ENCODE results near the gene RIMS4.
"Not testable (repeated sequence)": the region's sequence is repeated elsewhere in the genome, so short reads cannot be mapped to it uniquely, and the experiment has no call there.

Gene RIMS4

GRCh38 chr20:44768854-44769480 is 41.4 kb downstream of the RIMS4 start:
- no peak for TF ChIP-seq CTCF (conservative IDR thresholded peaks at IDR 0.05; ENCODE audit: low read depth, low read length)
- DNase-seq (ENCODE audit: low read depth), result no peak
- no peak overlapping the region for H3K4me3 ChIP-seq (ENCODE audit: low read depth, low read length)

GRCh38 chr20:44768256-44768655 is 42.1 kb downstream of the RIMS4 start:
- no peak for DNase-seq (ENCODE audit: low read depth)
- no peak overlapping the region for H3K4me3 ChIP-seq (ENCODE audit: low read depth, low read length)
- no peak for TF ChIP-seq CTCF (conservative IDR thresholded peaks at IDR 0.05; ENCODE audit: low read depth, low read length)

DNA sequence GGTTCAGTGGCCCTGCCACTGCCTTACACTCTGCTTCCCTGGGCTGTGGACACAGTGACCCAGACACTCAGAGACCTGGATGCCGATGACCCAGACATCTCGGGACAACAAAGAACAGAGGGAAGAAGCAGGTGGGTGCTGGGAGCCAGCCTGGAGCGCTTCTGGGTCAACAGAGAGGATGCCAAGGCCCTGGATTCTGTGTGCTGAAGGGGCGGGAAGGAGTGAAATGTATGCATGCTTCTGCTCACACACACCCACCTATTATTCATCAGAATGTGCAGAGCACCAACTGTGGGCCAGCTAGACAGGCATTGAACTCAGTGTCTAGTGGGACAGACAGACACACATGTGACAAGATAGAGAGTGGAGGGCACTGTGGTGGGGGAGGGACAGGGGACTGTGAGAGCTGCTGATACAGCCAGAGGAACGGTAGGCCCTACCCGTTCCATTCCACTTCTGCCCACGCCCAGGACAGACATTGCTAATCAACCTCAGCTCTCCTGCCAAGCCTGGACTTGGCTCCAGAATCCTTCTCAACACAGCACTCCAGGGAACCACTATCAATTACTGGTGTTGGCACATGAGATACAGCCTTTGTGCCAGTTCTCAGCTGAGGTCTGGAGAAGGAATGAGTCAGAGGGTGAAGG is 44.5 kb downstream of the RIMS4 start:
- no peak for DNase-seq (ENCODE audit: low read depth)
- no peak for TF ChIP-seq CTCF (conservative IDR thresholded peaks at IDR 0.05; ENCODE audit: low read depth, low read length)
- H3K4me3 ChIP-seq (ENCODE audit: low read depth, low read length), result no peak overlapping the region

DNA sequence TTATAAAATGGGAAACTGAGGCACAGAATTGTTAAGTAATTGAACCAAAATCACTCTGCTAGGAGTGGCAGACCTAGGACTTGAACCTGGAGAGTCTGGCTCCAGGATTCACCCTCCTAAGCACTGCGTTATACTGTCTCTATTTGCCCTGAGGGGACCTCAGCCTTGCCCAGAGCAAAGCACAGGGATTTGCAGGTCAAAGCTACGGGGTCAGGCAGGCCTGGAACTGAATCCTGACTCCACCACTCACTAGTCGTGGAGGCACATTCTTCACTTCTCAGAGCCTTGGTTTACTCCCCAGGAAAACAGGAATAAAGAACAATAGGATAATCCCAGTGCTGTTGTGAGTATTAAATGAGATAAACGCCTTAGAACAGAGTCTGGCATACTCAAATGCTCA is 45.3 kb downstream of the RIMS4 start:
- no peak for TF ChIP-seq CTCF (conservative IDR thresholded peaks at IDR 0.05; ENCODE audit: low read depth, low read length)
- H3K4me3 ChIP-seq (ENCODE audit: low read depth, low read length), result no peak overlapping the region
- DNase-seq (ENCODE audit: low read depth), result no peak

DNA sequence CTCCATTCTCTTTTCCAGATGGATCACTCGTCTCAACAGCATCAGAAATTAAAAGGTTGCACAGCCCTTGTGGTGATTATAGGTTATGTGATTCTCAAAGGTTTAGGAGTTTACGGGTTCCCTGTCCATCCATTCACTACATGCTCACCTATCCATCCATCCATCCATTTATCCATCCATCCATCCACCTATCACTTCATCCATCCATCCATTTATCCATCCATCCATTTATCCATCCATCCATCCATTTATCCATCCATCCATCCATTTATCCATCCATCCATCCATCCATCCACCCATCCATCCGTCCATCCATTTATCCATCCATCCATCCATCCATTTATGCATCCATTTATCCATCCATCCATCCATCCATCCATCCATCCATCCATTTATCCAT is 46.5 kb downstream of the RIMS4 start:
- not testable (repeated sequence) for DNase-seq (ENCODE audit: low read depth)

GRCh38 chr20:44762466-44763140 is 47.7 kb downstream of the RIMS4 start:
- TF ChIP-seq CTCF (conservative IDR thresholded peaks at IDR 0.05; ENCODE audit: low read depth, low read length), result no peak
- H3K4me3 ChIP-seq (ENCODE audit: low read depth, low read length), result no peak overlapping the region
- no peak for DNase-seq (ENCODE audit: low read depth)

More for the DNA sequence above, 46.5 kb downstream of the RIMS4 start:
- not testable (repeated sequence) for H3K4me3 ChIP-seq (ENCODE audit: low read depth, low read length)

DNA sequence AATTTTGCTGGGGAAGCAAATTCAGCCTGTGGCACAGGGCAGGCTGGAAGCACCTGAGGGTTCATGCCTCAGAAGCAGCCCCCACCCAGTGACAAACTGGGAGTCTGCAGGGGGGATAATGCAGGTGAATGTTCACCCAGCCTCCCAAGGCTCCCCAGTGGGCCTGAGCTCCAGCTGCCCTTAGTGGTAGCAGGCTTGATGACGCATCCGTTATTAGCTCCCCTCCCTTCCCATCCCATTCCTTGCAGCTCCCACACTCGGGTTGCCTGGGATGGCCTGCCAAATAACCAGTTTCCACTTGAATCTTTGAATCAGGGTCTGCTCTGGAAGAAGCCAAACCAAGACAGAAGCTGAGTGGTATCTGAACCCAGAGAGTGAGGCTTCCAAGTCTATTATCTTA is 48.9 kb downstream of the RIMS4 start:
- DNase-seq (ENCODE audit: low read depth), result no peak

More for the DNA sequence above, 48.9 kb downstream of the RIMS4 start:
- TF ChIP-seq CTCF (conservative IDR thresholded peaks at IDR 0.05; ENCODE audit: low read depth, low read length), result no peak
- no peak overlapping the region for H3K4me3 ChIP-seq (ENCODE audit: low read depth, low read length)
